Measurements from ENCODE around the gene ATP8B4. TPM values are rescaled to one million over a fixed set of nuclear protein-coding genes. Genes with fewer than 3 reads are reported as not detected.

Gene ATP8B4
- total and polyA plus RNA-seq, 12 donors = 0.39 to 5.3 (median 1.6) TPM

DNA sequence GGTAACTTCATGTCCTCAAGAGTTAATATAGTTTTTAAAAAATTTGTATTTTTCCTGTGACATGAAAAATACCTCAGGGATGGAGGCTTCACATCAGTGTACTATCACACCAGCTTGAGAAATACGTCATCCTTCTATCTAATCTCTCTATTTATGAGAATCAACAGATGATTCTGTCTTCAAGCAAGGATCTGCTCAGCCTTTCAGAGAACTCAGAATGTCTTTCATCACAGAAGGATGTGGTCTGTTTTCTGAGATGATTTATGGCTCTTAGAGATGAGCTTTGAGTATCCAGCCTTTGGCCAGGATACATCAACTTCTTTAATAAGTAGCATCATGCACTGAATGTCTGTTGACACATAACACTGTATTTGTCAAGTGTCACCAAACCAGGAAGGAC, 304.3 kb downstream of the ATP8B4 start:
- peaks cover 0 to 8% (median 0%) of the 10 kb centered on the region in 11 donors for H3K9me3 ChIP-seq
- no peak for DNase-seq
- intact Hi-C loops (cut with DNase I) = no loop called here
- H3K4me3 ChIP-seq = no peak overlapping the region
- peaks cover 0 to 9% (median 0%) of the 10 kb centered on the region in 9 donors for H3K4me1 ChIP-seq
- TF ChIP-seq, protein P1, sequence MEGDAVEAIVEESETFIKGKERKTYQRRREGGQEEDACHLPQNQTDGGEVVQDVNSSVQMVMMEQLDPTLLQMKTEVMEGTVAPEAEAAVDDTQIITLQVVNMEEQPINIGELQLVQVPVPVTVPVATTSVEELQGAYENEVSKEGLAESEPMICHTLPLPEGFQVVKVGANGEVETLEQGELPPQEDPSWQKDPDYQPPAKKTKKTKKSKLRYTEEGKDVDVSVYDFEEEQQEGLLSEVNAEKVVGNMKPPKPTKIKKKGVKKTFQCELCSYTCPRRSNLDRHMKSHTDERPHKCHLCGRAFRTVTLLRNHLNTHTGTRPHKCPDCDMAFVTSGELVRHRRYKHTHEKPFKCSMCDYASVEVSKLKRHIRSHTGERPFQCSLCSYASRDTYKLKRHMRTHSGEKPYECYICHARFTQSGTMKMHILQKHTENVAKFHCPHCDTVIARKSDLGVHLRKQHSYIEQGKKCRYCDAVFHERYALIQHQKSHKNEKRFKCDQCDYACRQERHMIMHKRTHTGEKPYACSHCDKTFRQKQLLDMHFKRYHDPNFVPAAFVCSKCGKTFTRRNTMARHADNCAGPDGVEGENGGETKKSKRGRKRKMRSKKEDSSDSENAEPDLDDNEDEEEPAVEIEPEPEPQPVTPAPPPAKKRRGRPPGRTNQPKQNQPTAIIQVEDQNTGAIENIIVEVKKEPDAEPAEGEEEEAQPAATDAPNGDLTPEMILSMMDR (IDR thresholded peaks at IDR 0.05) = no peak
- H3K27me3 ChIP-seq = no peaks in the 10 kb centered on the region
- ATAC-seq = peak in 1 of 8 donors; percentile 20
- H3K27ac ChIP-seq = no peak overlapping the region
- WGBS, 2 donors = 70 to 73% methylated on average over 1 of the region's 1 CpG
- no peaks in the 10 kb centered on the region for H3K36me3 ChIP-seq

DNA sequence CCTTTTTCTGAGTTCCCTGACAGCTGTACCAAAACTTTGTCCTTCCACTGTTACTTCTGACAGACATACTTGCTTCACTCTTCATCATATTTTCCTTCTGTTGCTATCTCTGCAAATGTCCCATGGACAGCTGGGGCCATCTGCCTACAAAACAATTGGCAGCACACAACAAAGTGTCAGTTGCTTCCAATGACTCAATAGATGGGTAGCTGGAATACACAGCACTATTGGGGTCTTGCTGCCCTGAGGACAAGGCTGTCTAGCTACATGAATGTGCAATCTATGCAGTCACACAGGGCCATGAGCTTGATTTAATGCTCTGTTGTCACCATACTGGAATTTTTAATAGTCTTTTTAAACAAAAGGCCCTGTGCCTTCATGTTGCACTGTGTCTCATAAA, 305.4 kb downstream of the ATP8B4 start:
- no peak overlapping the region for H3K27ac ChIP-seq
- TF ChIP-seq, protein P1 (IDR thresholded peaks at IDR 0.05) = no peak

DNA sequence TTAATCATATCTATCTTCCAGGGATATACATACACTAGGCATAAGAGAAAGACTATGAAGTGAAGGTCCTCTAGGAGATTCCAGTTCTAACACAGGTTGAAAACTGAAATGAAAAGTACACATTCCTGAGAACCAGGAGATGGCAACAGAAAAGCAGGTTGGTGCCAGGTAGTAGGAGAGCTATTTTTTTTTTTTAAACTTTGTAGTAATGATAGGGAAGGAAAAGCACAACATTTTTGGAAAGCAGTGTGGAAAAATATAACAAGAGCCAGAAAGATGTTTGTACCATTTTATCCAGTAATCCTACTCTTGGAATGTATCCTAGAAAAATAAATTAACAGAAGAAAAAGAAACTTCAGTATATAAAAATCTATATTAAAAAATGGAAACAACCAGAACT, 308.3 kb downstream of the ATP8B4 start:
- H3K4me1 ChIP-seq = peaks cover 0 to 13% (median 0%) of the 10 kb centered on the region in 9 donors
- intact Hi-C loops (cut with DNase I) = no loop called here
- no peaks in the 10 kb centered on the region for H3K27me3 ChIP-seq
- peak overlapping the region in 5 of 10 donors; percentile 8 to 40 (median 29) for H3K27ac ChIP-seq
- H3K9me3 ChIP-seq = peaks cover 0 to 5% (median 0%) of the 10 kb centered on the region in 11 donors
- ATAC-seq (no peak), DNase-seq (no peak)
- H3K36me3 ChIP-seq = no peaks in the 10 kb centered on the region
- H3K4me3 ChIP-seq = no peak overlapping the region
- TF ChIP-seq, protein P1 (IDR thresholded peaks at IDR 0.05) = no peak

More for the DNA sequence above, 305.4 kb downstream of the ATP8B4 start:
- H3K4me1 ChIP-seq = peaks cover 0 to 13% (median 0%) of the 10 kb centered on the region in 9 donors
- H3K27me3 ChIP-seq = no peaks in the 10 kb centered on the region
- H3K9me3 ChIP-seq = peaks cover 0 to 1% (median 0%) of the 10 kb centered on the region in 11 donors
- DNase-seq (no peak), ATAC-seq (peak in 2 of 8 donors; percentile 33 to 93)
- H3K4me3 ChIP-seq = no peak overlapping the region
- intact Hi-C loops (cut with DNase I) = no loop called here
- H3K36me3 ChIP-seq = no peaks in the 10 kb centered on the region

DNA sequence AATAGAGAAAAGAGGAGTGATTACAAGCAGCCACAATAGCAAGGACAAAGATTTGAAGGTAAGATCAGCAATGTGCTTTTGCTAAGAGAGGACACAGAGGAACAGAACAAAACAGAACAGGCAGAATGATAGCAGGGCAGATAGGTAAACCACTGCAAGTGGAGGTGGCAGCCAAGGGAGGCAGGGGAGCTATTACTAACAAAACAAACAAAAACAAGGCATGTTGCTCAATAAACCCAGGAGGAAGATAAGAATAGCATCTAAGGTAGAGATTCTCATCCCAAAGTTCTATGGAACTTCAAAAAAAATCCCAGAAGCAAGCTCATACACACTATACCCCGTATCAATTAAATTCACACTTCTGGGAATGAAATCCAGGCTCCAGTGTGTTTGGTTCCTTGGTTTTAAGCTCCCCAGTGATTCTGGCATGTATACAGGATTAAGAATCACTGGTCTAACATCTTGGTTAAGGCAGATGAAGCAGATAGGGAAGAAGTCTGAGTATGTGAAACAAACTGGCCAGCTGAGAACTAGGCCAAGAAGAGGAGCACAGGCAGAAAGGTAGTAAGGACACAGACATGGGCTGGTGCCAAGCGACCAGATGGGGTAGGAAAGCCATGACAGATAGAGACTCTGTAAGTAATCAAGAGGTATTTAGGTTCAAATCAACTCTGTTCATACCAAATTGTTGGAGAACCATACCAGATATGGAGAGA, 309.0 kb downstream of the ATP8B4 start:
- WGBS, 2 donors = 86 to 87% methylated on average over 2 of the region's 2 CpGs
- H3K9me3 ChIP-seq = peaks cover 0 to 5% (median 0%) of the 10 kb centered on the region in 11 donors

More for the DNA sequence above, 309.0 kb downstream of the ATP8B4 start:
- no peak overlapping the region for H3K4me3 ChIP-seq
- ATAC-seq (no peak), DNase-seq (no peak)
- H3K27me3 ChIP-seq = no peaks in the 10 kb centered on the region
- H3K36me3 ChIP-seq = no peaks in the 10 kb centered on the region
- H3K4me1 ChIP-seq = peaks cover 0 to 13% (median 0%) of the 10 kb centered on the region in 9 donors
- peak overlapping the region in 7 of 10 donors; percentile 5 to 40 (median 19) for H3K27ac ChIP-seq
- TF ChIP-seq, protein P1 (IDR thresholded peaks at IDR 0.05) = no peak
- intact Hi-C loops (cut with DNase I) = no loop called here
